ENCODE data around the gene FGF6.
A peak's percentile ranks its signal among the peaks of the same experiment; 100 is the strongest.
"Not testable (repeated sequence)": the region's sequence is repeated elsewhere in the genome, so short reads cannot be mapped to it uniquely, and the experiment has no call there.

Gene FGF6

GRCh38 chr12:4421590-4422031 lies 24.0 kb downstream of the FGF6 start:
- H3K9me3 ChIP-seq (ENCODE audit: control insufficient read depth, low read length): no peaks in the 10 kb centered on the region
- H3K4me1 ChIP-seq (ENCODE audit: control insufficient read depth, insufficient read depth, low read length, poor library complexity, severe bottlenecking): no peaks in the 10 kb centered on the region
- H3K36me3 ChIP-seq (ENCODE audit: control insufficient read depth, insufficient read depth, low read length): no peaks in the 10 kb centered on the region
- H3K27ac ChIP-seq (ENCODE audit: insufficient read depth, low read length, poor library complexity, severe bottlenecking): no peak overlapping the region
- H3K4me3 ChIP-seq (ENCODE audit: insufficient read depth, low read depth, low read length, poor library complexity, severe bottlenecking): no peak overlapping the region
- DNase-seq: peak in 1 of 3 donors; percentile 5
- no peaks in the 10 kb centered on the region for H3K27me3 ChIP-seq (replicated peaks; ENCODE audit: control insufficient read depth, insufficient read depth, low read length, poor library complexity, severe bottlenecking)

DNA sequence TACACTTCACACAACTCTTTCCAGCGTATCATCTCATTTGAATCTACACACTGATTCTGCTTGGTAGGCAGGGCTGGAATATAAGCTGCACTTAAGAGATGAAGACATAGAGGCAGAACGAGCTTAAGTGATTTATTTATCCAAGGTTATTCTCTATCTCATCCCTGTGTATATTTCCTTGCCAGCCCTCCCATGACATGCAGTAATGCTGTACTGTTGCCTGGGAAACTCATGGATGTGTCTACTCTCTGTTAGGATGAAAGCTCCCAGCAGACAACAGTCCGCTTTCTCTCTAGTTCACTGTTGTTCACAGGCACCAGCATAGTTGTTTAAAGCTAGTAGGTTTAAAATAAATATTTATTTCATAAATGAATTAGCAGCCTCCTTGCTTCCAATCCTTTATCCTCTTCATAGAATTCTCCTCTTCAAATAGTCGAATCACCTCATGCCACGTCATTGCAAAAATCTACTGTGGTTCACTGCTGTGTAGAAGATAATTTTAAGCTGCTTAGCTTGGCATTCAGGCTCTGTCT lies 25.4 kb downstream of the FGF6 start:
- DNase-seq: no peak
- Histone ChIP-seq H3K4me3 (ENCODE audit: insufficient read depth, low read depth, low read length, poor library complexity, severe bottlenecking) (no peak overlapping the region), H3K27me3 (replicated peaks; ENCODE audit: control insufficient read depth, insufficient read depth, low read length, poor library complexity, severe bottlenecking) (no peaks in the 10 kb centered on the region), H3K9me3 (ENCODE audit: control insufficient read depth, low read length) (no peaks in the 10 kb centered on the region), H3K36me3 (ENCODE audit: control insufficient read depth, insufficient read depth, low read length) (no peaks in the 10 kb centered on the region), H3K27ac (ENCODE audit: insufficient read depth, low read length, poor library complexity, severe bottlenecking) (no peak overlapping the region), H3K4me1 (ENCODE audit: control insufficient read depth, insufficient read depth, low read length, poor library complexity, severe bottlenecking) (no peaks in the 10 kb centered on the region)

DNA sequence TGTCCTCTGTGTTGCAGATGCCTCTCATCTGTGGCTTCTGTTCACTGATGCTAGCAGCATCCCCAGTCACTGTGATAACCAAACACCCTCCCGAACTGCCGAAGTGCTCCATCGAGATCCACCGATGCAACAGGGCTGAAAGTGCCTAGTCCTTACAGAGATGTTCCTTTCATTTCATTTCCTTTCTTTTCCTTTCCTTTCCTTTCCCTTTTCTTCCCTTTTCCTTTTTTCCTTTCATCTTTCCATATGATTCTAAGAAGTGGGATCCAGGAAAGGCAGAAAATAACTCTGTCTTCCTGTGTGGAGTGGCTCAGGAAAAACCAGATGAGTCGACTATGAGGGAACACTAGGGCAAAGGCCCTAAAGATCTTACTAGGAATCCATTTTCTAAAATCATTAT lies 26.7 kb downstream of the FGF6 start:
- H3K4me3 ChIP-seq (ENCODE audit: insufficient read depth, low read depth, low read length, poor library complexity, severe bottlenecking): no peak overlapping the region

DNA sequence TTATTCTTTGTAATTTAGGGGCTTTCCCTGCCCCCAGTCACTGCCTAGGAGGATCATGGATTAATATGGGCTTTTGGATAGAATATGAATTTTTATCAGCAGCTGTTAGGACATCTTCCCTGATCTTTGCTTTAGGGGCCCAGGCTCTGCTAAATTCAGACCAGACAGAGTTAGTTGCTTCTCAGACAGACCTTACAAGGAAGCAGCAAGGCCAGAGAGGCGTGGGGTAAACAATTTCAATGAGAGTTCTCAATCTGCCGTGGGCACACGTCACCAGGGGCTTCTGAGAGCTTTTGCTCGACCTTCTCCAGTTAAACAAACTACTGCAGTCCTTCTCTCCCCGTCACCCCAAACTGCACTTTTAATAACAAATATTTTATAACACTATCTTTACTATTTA lies 27.7 kb downstream of the FGF6 start:
- H3K27ac ChIP-seq (ENCODE audit: insufficient read depth, low read length, poor library complexity, severe bottlenecking): no peak overlapping the region
- DNase-seq: no peak
- no peaks in the 10 kb centered on the region for H3K4me1 ChIP-seq (ENCODE audit: control insufficient read depth, insufficient read depth, low read length, poor library complexity, severe bottlenecking)
- H3K9me3 ChIP-seq (ENCODE audit: control insufficient read depth, low read length): no peaks in the 10 kb centered on the region
- H3K36me3 ChIP-seq (ENCODE audit: control insufficient read depth, insufficient read depth, low read length): no peaks in the 10 kb centered on the region
- H3K4me3 ChIP-seq (ENCODE audit: insufficient read depth, low read depth, low read length, poor library complexity, severe bottlenecking): no peak overlapping the region
- no peaks in the 10 kb centered on the region for H3K27me3 ChIP-seq (replicated peaks; ENCODE audit: control insufficient read depth, insufficient read depth, low read length, poor library complexity, severe bottlenecking)

More for the DNA sequence above, 26.7 kb downstream of the FGF6 start:
- Histone ChIP-seq H3K27ac (ENCODE audit: insufficient read depth, low read length, poor library complexity, severe bottlenecking) (no peak overlapping the region), H3K36me3 (ENCODE audit: control insufficient read depth, insufficient read depth, low read length) (no peaks in the 10 kb centered on the region), H3K4me1 (ENCODE audit: control insufficient read depth, insufficient read depth, low read length, poor library complexity, severe bottlenecking) (no peaks in the 10 kb centered on the region), H3K27me3 (replicated peaks; ENCODE audit: control insufficient read depth, insufficient read depth, low read length, poor library complexity, severe bottlenecking) (no peaks in the 10 kb centered on the region), H3K9me3 (ENCODE audit: control insufficient read depth, low read length) (no peaks in the 10 kb centered on the region)
- DNase-seq: no peak

DNA sequence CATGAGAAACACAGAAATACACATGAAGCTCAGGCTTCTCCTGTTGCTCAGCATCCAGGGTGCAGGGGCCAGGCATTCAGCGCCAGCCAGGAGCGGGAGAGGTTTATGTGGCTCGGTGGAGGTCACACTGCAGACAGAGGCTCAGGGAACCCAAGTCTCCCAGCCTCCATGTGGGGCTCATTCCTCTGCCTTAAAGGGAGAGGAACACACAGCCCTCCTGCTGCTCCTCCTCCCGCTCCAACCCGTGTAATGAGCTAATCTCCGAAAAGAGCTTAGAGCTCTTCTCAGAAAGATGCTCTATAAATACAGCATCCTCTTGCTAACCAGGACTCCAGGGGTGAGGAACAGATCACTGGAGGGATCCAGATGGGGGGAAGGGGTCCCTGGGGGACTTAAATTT lies 28.2 kb downstream of the FGF6 start:
- Histone ChIP-seq H3K27me3 (replicated peaks; ENCODE audit: control insufficient read depth, insufficient read depth, low read length, poor library complexity, severe bottlenecking) (no peaks in the 10 kb centered on the region), H3K4me3 (ENCODE audit: insufficient read depth, low read depth, low read length, poor library complexity, severe bottlenecking) (no peak overlapping the region)
- DNase-seq: no peak

GRCh38 chr12:4416276-4416675 lies 29.3 kb downstream of the FGF6 start:
- DNase-seq: no peak
- Histone ChIP-seq H3K4me3 (ENCODE audit: insufficient read depth, low read depth, low read length, poor library complexity, severe bottlenecking) (no peak overlapping the region), H3K27ac (ENCODE audit: insufficient read depth, low read length, poor library complexity, severe bottlenecking) (no peak overlapping the region), H3K27me3 (replicated peaks; ENCODE audit: control insufficient read depth, insufficient read depth, low read length, poor library complexity, severe bottlenecking) (no peaks in the 10 kb centered on the region), H3K4me1 (ENCODE audit: control insufficient read depth, insufficient read depth, low read length, poor library complexity, severe bottlenecking) (no peaks in the 10 kb centered on the region), H3K9me3 (ENCODE audit: control insufficient read depth, low read length) (no peaks in the 10 kb centered on the region), H3K36me3 (ENCODE audit: control insufficient read depth, insufficient read depth, low read length) (no peaks in the 10 kb centered on the region)

More for the DNA sequence above, 28.2 kb downstream of the FGF6 start:
- H3K27ac ChIP-seq (ENCODE audit: insufficient read depth, low read length, poor library complexity, severe bottlenecking): no peak overlapping the region
- no peaks in the 10 kb centered on the region for H3K9me3 ChIP-seq (ENCODE audit: control insufficient read depth, low read length)
- H3K36me3 ChIP-seq (ENCODE audit: control insufficient read depth, insufficient read depth, low read length): no peaks in the 10 kb centered on the region
- no peaks in the 10 kb centered on the region for H3K4me1 ChIP-seq (ENCODE audit: control insufficient read depth, insufficient read depth, low read length, poor library complexity, severe bottlenecking)

DNA sequence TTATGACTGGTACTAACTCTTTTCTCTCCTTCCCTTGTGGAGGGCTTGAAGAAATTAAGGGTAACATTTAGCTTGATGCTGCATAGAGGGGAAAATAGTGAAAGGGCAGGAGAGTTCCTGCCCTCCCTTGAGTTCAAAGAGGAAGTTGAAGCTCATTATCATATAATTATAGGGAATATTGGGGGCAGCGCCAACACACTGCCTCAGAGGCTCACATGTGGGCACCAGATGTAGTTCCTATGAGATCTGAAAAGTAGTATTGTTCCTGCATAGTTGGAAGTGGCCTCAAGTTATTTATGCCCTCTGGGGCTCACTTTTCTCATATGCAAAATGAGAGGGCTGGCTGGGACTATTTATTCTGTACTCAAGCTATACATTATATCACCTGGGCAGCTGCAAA lies 33.1 kb downstream of the FGF6 start:
- no peak overlapping the region for H3K4me3 ChIP-seq (ENCODE audit: insufficient read depth, low read depth, low read length, poor library complexity, severe bottlenecking)
- H3K27ac ChIP-seq (ENCODE audit: insufficient read depth, low read length, poor library complexity, severe bottlenecking): no peak overlapping the region
- no peaks in the 10 kb centered on the region for H3K9me3 ChIP-seq (ENCODE audit: control insufficient read depth, low read length)
- DNase-seq: no peak
- no peaks in the 10 kb centered on the region for H3K27me3 ChIP-seq (replicated peaks; ENCODE audit: control insufficient read depth, insufficient read depth, low read length, poor library complexity, severe bottlenecking)
- H3K36me3 ChIP-seq (ENCODE audit: control insufficient read depth, insufficient read depth, low read length): no peaks in the 10 kb centered on the region
- H3K4me1 ChIP-seq (ENCODE audit: control insufficient read depth, insufficient read depth, low read length, poor library complexity, severe bottlenecking): no peaks in the 10 kb centered on the region

DNA sequence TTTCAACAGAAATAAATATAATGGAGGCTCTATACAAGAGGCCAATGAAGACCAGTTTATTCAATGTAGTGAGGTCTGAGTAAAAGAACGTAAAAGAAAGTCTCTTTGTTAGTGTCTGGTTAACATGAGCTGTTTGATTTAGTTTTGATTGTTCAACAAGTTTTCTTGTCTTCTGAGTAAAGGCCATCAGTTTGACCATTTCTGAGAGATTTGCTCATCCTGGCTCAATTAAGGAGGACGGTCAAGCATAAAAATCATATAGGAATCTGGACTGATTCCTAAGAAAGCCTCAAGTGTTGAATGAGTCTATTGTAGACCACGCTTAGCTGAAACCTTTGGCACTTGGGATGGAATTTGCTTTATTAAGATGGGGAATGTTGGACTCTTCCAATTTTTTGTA lies 33.6 kb downstream of the FGF6 start:
- no peaks in the 10 kb centered on the region for H3K4me1 ChIP-seq (ENCODE audit: control insufficient read depth, insufficient read depth, low read length, poor library complexity, severe bottlenecking)
- no peak for DNase-seq

GRCh38 chr12:4407136-4407535 lies 38.5 kb downstream of the FGF6 start:
- H3K27me3 ChIP-seq (replicated peaks; ENCODE audit: control insufficient read depth, insufficient read depth, low read length, poor library complexity, severe bottlenecking): no peaks in the 10 kb centered on the region
- no peaks in the 10 kb centered on the region for H3K36me3 ChIP-seq (ENCODE audit: control insufficient read depth, insufficient read depth, low read length)
- DNase-seq: no peak
- no peaks in the 10 kb centered on the region for H3K9me3 ChIP-seq (ENCODE audit: control insufficient read depth, low read length)
- no peak overlapping the region for H3K27ac ChIP-seq (ENCODE audit: insufficient read depth, low read length, poor library complexity, severe bottlenecking)
- no peaks in the 10 kb centered on the region for H3K4me1 ChIP-seq (ENCODE audit: control insufficient read depth, insufficient read depth, low read length, poor library complexity, severe bottlenecking)
- no peak overlapping the region for H3K4me3 ChIP-seq (ENCODE audit: insufficient read depth, low read depth, low read length, poor library complexity, severe bottlenecking)

More for the DNA sequence above, 33.6 kb downstream of the FGF6 start:
- H3K9me3 ChIP-seq (ENCODE audit: control insufficient read depth, low read length): no peaks in the 10 kb centered on the region
- H3K36me3 ChIP-seq (ENCODE audit: control insufficient read depth, insufficient read depth, low read length): no peaks in the 10 kb centered on the region
- no peak overlapping the region for H3K27ac ChIP-seq (ENCODE audit: insufficient read depth, low read length, poor library complexity, severe bottlenecking)
- H3K27me3 ChIP-seq (replicated peaks; ENCODE audit: control insufficient read depth, insufficient read depth, low read length, poor library complexity, severe bottlenecking): no peaks in the 10 kb centered on the region
- H3K4me3 ChIP-seq (ENCODE audit: insufficient read depth, low read depth, low read length, poor library complexity, severe bottlenecking): no peak overlapping the region

GRCh38 chr12:4404877-4405637 lies 40.6 kb downstream of the FGF6 start:
- H3K36me3 ChIP-seq (ENCODE audit: control insufficient read depth, insufficient read depth, low read length); H3K27ac ChIP-seq (ENCODE audit: insufficient read depth, low read length, poor library complexity, severe bottlenecking): not testable (repeated sequence)

More at GRCh38 chr12:4404877-4405637, 40.6 kb downstream of the FGF6 start:
- not testable (repeated sequence) for H3K4me3 ChIP-seq (ENCODE audit: insufficient read depth, low read depth, low read length, poor library complexity, severe bottlenecking); H3K4me1 ChIP-seq (ENCODE audit: control insufficient read depth, insufficient read depth, low read length, poor library complexity, severe bottlenecking); DNase-seq; H3K9me3 ChIP-seq (ENCODE audit: control insufficient read depth, low read length); H3K27me3 ChIP-seq (replicated peaks; ENCODE audit: control insufficient read depth, insufficient read depth, low read length, poor library complexity, severe bottlenecking)
